Natural killer cell (primary cell): ENCODE results near the gene FAM131A. TPM values are rescaled to one million over a fixed set of nuclear protein-coding genes. Genes with fewer than 3 reads are reported as not detected.

ENCODE experiments used
- ATAC-seq, 3 donors: fragments of 150-1000 bp in 2 of 3; fragments of 200-7000 bp in 1 of 3; cut with Tn5 transposase; 1 replicate in 1 of 3; 2 replicates in 2 of 3; pipeline ENCODE4 v1.10.0; 2021; ENCODE audit warnings: mild to moderate bottlenecking in 2 of 3, moderate library complexity in 2 of 3
- DNase-seq, 2 donors: peaks; one replicate each; pipeline versions ENCODE4 v3.0.0 to v3.0.0-alpha.2; 2013 to 2021; ENCODE audit warnings: mixed read lengths in 1 of 2
- H3K27ac ChIP-seq: one replicate; pipeline ENCODE4 v1.5.1; 2013; ENCODE audit warnings: mild to moderate bottlenecking, low read length
- H3K27me3 ChIP-seq: one replicate; pipeline ENCODE4 v1.6.1; 2013; ENCODE audit warnings: low read length; ENCODE audit not compliant: control insufficient read depth, insufficient read depth
- H3K36me3 ChIP-seq: one replicate; pipeline ENCODE4 v1.6.1; 2013; ENCODE audit warnings: low read length; ENCODE audit not compliant: control insufficient read depth, insufficient read depth
- H3K4me1 ChIP-seq: one replicate; pipeline ENCODE4 v1.6.1; 2013; ENCODE audit warnings: low read length; ENCODE audit not compliant: control insufficient read depth, insufficient read depth
- H3K4me3 ChIP-seq: one replicate; pipeline ENCODE4 v1.5.1; 2013; ENCODE audit warnings: low read length
- H3K9me3 ChIP-seq: one replicate; pipeline ENCODE4 v1.6.1; 2013; ENCODE audit warnings: low read length; ENCODE audit not compliant: control insufficient read depth, insufficient read depth
- H3K27ac Mint-ChIP-seq, 2 donors: one replicate each; pipeline ENCODE4 v1.8.0; 2022; ENCODE audit warnings: mild to moderate bottlenecking in 2 of 2, mixed read lengths in 2 of 2, moderate library complexity in 1 of 2
- H3K27me3 Mint-ChIP-seq, 2 donors: one replicate each; pipeline ENCODE4 v1.8.0; 2022; ENCODE audit warnings: low read depth in 2 of 2, mixed read lengths in 2 of 2
- H3K36me3 Mint-ChIP-seq: one replicate; pipeline ENCODE4 v1.8.0; 2022; ENCODE audit warnings: mixed read lengths
- H3K4me1 Mint-ChIP-seq, 2 donors: one replicate each; pipeline ENCODE4 v1.8.0; 2022; ENCODE audit warnings: mixed read lengths in 2 of 2
- H3K4me3 Mint-ChIP-seq: one replicate; pipeline ENCODE4 v1.8.0; 2022; ENCODE audit warnings: mild to moderate bottlenecking, moderate library complexity, mixed read lengths
- H3K9me3 Mint-ChIP-seq, 2 donors: one replicate each; pipeline ENCODE4 v1.8.0; 2022; ENCODE audit warnings: mixed read lengths in 2 of 2
- CTCF ChIP-seq: fragments of 200-600 bp; IDR thresholded peaks from one replicate; pipeline ENCODE4 v1.8.0; 2022; ENCODE audit warnings: antibody characterized with exemption
- WGBS: methylation state at CpG from one replicate; pipeline ENCODE4 v1.1.7; 2013; ENCODE audit warnings: missing lambda C conversion rate; ENCODE audit not compliant: insufficient coverage; 5-methylcytosine and 5-hydroxymethylcytosine counted together
- intact Hi-C: fragments of 100-400 bp; cut with micrococcal nuclease; formaldehyde crosslinking; loops from one replicate; pipeline ENCODE4 v1.14.2; 2022
- total RNA-seq, 4 donors: library from RNA; stranded (reverse); fragments of 120-200 nt in 1 of 4; gene quantifications; one replicate each; pipeline versions ENCODE4 v1.2.3 to v1.2.4, GENCODE V29; 2013 to 2022

Gene FAM131A
- total RNA-seq, 3 donors from 2014 or later (not counting 1 experiment from before 2014, with no cell fraction given): 6.9 to 8.8 (median 8.5) TPM

- DNase-seq: no peak
- Mint-ChIP-seq H3K4me1 (peaks cover 0 to 4% of the 10 kb centered on the region in 2 donors), H3K9me3 (no peaks in the 10 kb centered on the region), H3K36me3 (no peaks in the 10 kb centered on the region), H3K27ac (no peak overlapping the region), H3K27me3 (no peaks in the 10 kb centered on the region), H3K4me3 (no peak overlapping the region)
- no peak for TF ChIP-seq CTCF
- Histone ChIP-seq H3K4me1 (no peaks in the 10 kb centered on the region), H3K27me3 (no peaks in the 10 kb centered on the region), H3K4me3 (no peak overlapping the region), H3K9me3 (no peaks in the 10 kb centered on the region), H3K36me3 (peaks cover 2% of the 10 kb centered on the region), H3K27ac (no peak overlapping the region)
- WGBS: 80% methylated on average over 11 of the region's 12 CpGs
- intact Hi-C loops: no loop called here
- no peak for ATAC-seq
Measured at GRCh38 chr3:184347321-184348056, 10.1 kb downstream of the FAM131A start.

DNA sequence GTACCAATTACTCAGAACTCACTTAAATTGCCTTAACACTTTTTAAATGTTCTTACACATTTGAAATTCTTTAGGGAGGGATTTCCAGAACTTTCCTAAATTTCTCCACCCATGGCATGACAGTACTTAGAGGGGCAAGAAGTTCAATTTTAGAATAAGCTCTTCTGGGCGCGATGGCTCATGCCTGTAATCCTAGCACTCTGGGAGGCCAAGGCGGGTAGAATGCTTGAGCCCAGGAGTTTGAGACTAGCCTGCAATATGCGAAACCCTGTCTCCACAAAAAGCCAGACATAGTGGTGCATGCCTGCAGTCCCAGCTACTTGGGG is 10.6 kb downstream of the FAM131A start:
- intact Hi-C loops: no loop called here
- TF ChIP-seq CTCF: no peak
- no peaks in the 10 kb centered on the region for H3K9me3 ChIP-seq
- no peak overlapping the region for H3K4me3 ChIP-seq
- WGBS: 92% methylated on average over 4 of the region's 4 CpGs
- Mint-ChIP-seq H3K27ac (no peak overlapping the region), H3K9me3 (no peaks in the 10 kb centered on the region), H3K4me3 (no peak overlapping the region), H3K27me3 (no peaks in the 10 kb centered on the region), H3K36me3 (no peaks in the 10 kb centered on the region), H3K4me1 (peaks cover 0 to 4% of the 10 kb centered on the region in 2 donors)
- ATAC-seq (no peak), DNase-seq (no peak)
- H3K27ac ChIP-seq: no peak overlapping the region
- no peaks in the 10 kb centered on the region for H3K4me1 ChIP-seq
- H3K27me3 ChIP-seq: no peaks in the 10 kb centered on the region
- peaks cover 2% of the 10 kb centered on the region for H3K36me3 ChIP-seq

GRCh38 chr3:184349563-184350470 is 12.4 kb downstream of the FAM131A start:
- Histone ChIP-seq H3K27ac (no peak overlapping the region), H3K36me3 (no peaks in the 10 kb centered on the region), H3K4me3 (no peak overlapping the region), H3K4me1 (peaks cover 10% of the 10 kb centered on the region), H3K27me3 (no peaks in the 10 kb centered on the region), H3K9me3 (no peaks in the 10 kb centered on the region)
- Mint-ChIP-seq H3K36me3 (no peaks in the 10 kb centered on the region), H3K27me3 (no peaks in the 10 kb centered on the region), H3K4me3 (no peak overlapping the region), H3K9me3 (no peaks in the 10 kb centered on the region), H3K27ac (no peak overlapping the region), H3K4me1 (peaks cover 0 to 4% of the 10 kb centered on the region in 2 donors)
- intact Hi-C loops: no loop called here
- TF ChIP-seq CTCF: no peak
- no peak for ATAC-seq
- WGBS: 96% methylated on average over 9 of the region's 10 CpGs
- no peak for DNase-seq
